Activated CD4-positive, alpha-beta memory T cell treated with anti-CD3 and anti-CD28 coated beads, Interleukin-2, amount 10 ng/mL, durations not matched to agents 7 days and 5 days (primary cell): ENCODE measurements around the gene EIF4EBP2. TPM values are rescaled to one million over a fixed set of nuclear protein-coding genes. Genes with fewer than 3 reads are reported as not detected.

Experiments used
- CTCF ChIA-PET: fragments of 350-600 bp; sonication (Branson Sonifier 250); formaldehyde crosslinking; loops from one replicate; lab custom pipeline; 2021; ENCODE audit warnings: antibody characterized with exemption, inconsistent platforms; lab: Charles Lee
- POLR2A ChIA-PET: fragments of 350-600 bp; sonication (Branson Sonifier 250); formaldehyde crosslinking; loops from one replicate; lab custom pipeline; 2021; ENCODE audit warnings: antibody characterized with exemption; lab: Charles Lee
- DNase-seq: peaks from one replicate; pipeline ENCODE4 v3.0.0-alpha.2; 2020
- H3K27ac Mint-ChIP-seq: one replicate; pipeline ENCODE4 v1.8.0; 2021; ENCODE audit warnings: mild to moderate bottlenecking, mixed read lengths
- H3K27me3 Mint-ChIP-seq: one replicate; pipeline ENCODE4 v1.8.0; 2021; ENCODE audit warnings: mixed read lengths
- H3K36me3 Mint-ChIP-seq: one replicate; pipeline ENCODE4 v1.8.0; 2021; ENCODE audit warnings: low read depth, mixed read lengths
- H3K4me1 Mint-ChIP-seq: one replicate; pipeline ENCODE4 v1.8.0; 2021; ENCODE audit warnings: mixed read lengths
- H3K4me3 Mint-ChIP-seq: one replicate; pipeline ENCODE4 v1.8.0; 2021; ENCODE audit warnings: mild to moderate bottlenecking, mixed read lengths
- H3K9me3 Mint-ChIP-seq: one replicate; pipeline ENCODE4 v1.8.0; 2021; ENCODE audit warnings: mixed read lengths
- total RNA-seq, 2 experiments: library from RNA; stranded (reverse); gene quantifications; one replicate each; pipeline ENCODE4 v1.2.3, GENCODE V29; 2021

The EIF4EBP2 gene, protein sequence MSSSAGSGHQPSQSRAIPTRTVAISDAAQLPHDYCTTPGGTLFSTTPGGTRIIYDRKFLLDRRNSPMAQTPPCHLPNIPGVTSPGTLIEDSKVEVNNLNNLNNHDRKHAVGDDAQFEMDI
- total RNA-seq, result 10 to 100 TPM; 52.6 to 53.8 TPM

- no peaks in the 10 kb centered on the region for H3K27me3 Mint-ChIP-seq
- peak within 1 kb of the TSS; percentile 99 for H3K4me3 Mint-ChIP-seq
- peaks cover 36% of the 10 kb centered on the region for H3K4me1 Mint-ChIP-seq
These were observed at the start of gene EIF4EBP2 for GRCh38 chr10:70404036-70404786. EIF4EBP2 (plus strand) TSS chr10:70404145; CDS start chr10:70404402, 257 bp downstream.

GRCh38 chr10:70354556-70354955, 49.4 kb upstream of the EIF4EBP2 start:
- CTCF ChIA-PET, result interaction anchor here (1.2 to 4.2 kb wide), 4 partner anchors 10 to 208 kb away, joined by 3 to 31 read pairs (median 12); partner anchors contain the start of gene TYSND1
- no peaks in the 10 kb centered on the region for H3K9me3 Mint-ChIP-seq
- POLR2A ChIA-PET, result interaction anchor here (1.5 to 2.1 kb wide), 2 partner anchors 122 to 129 kb away, joined by 3 to 9 read pairs; no protein-coding TSS in a partner anchor
- no peak overlapping the region for H3K27ac Mint-ChIP-seq
- no peaks in the 10 kb centered on the region for H3K36me3 Mint-ChIP-seq
- H3K4me1 Mint-ChIP-seq, result peaks cover 35% of the 10 kb centered on the region
- no peaks in the 10 kb centered on the region for H3K27me3 Mint-ChIP-seq
- DNase-seq, result no peak
- no peak overlapping the region for H3K4me3 Mint-ChIP-seq

More at GRCh38 chr10:70404036-70404786, at the start of gene EIF4EBP2:
- CTCF ChIA-PET, result interaction anchor here (0.6 to 4.8 kb wide), 16 partner anchors 10 to 257 kb away, joined by 3 to 39 read pairs (median 5); partner anchors contain the start of genes LRRC20, SAR1A and TYSND1
- POLR2A ChIA-PET, result interaction anchor here (0.6 to 4.1 kb wide), 25 partner anchors 8 to 426 kb away, joined by 3 to 52 read pairs (median 4); partner anchors contain the start of genes LRRC20, PALD1, PPA1 and SAR1A
- Mint-ChIP-seq H3K9me3 (no peaks in the 10 kb centered on the region), H3K27ac (peak within 1 kb of the TSS; percentile 93), H3K36me3 (peaks cover 27% of the 10 kb centered on the region)
- peak; percentile 99 for DNase-seq

- H3K27me3 Mint-ChIP-seq, result no peaks in the 10 kb centered on the region
- DNase-seq, result no peak
- no peaks in the 10 kb centered on the region for H3K36me3 Mint-ChIP-seq
- H3K9me3 Mint-ChIP-seq, result no peaks in the 10 kb centered on the region
- peak overlapping the region; percentile 44 for H3K4me3 Mint-ChIP-seq
- peak overlapping the region; percentile 69 for H3K27ac Mint-ChIP-seq
- H3K4me1 Mint-ChIP-seq, result peaks cover 35% of the 10 kb centered on the region
- ChIA-PET POLR2A (interaction anchor here (1.0 to 2.1 kb wide), 5 partner anchors 9 to 209 kb away, joined by 3 to 9 read pairs (median 4); partner anchors contain the start of gene TYSND1), CTCF (interaction anchor here (1.2 to 4.2 kb wide), 5 partner anchors 9 to 239 kb away, joined by 3 to 31 read pairs (median 6); partner anchors contain the start of gene TYSND1)
These were observed 48.6 kb upstream of the EIF4EBP2 start for GRCh38 chr10:70355051-70356021.

DNA sequence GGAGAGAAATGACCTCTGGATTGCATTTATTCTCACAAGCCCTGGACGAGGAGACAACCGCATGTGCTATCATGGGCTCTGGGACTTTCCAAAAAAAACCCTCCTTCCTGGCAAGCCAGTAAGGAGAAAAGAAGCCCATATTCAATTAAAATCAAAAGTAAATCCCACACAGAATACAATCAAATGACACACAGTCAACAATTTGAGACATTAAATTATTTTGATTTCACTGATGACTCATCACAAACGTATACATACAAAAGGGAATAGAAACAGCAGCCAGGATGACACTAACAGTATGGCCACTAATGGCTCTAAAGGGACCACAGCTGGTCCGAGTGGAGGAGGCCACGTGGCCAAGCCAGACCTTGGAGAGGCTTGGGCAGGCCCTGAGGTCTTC, 46.4 kb upstream of the EIF4EBP2 start:
- CTCF ChIA-PET, result no interaction called here
- no peaks in the 10 kb centered on the region for H3K9me3 Mint-ChIP-seq
- H3K4me3 Mint-ChIP-seq, result no peak overlapping the region
- no peaks in the 10 kb centered on the region for H3K36me3 Mint-ChIP-seq
- peaks cover 35% of the 10 kb centered on the region for H3K4me1 Mint-ChIP-seq
- no peak for DNase-seq
- H3K27me3 Mint-ChIP-seq, result no peaks in the 10 kb centered on the region
- no peak overlapping the region for H3K27ac Mint-ChIP-seq
- POLR2A ChIA-PET, result no interaction called here

GRCh38 chr10:70358446-70358845, 45.5 kb upstream of the EIF4EBP2 start:
- POLR2A ChIA-PET, result no interaction called here
- Mint-ChIP-seq H3K27me3 (no peaks in the 10 kb centered on the region), H3K4me3 (no peak overlapping the region), H3K27ac (no peak overlapping the region), H3K4me1 (peaks cover 36% of the 10 kb centered on the region), H3K9me3 (no peaks in the 10 kb centered on the region), H3K36me3 (no peaks in the 10 kb centered on the region)
- DNase-seq, result no peak
- CTCF ChIA-PET, result interaction anchor here (11.4 kb wide), 1 partner anchor 134 kb away, joined by 313 read pairs; no protein-coding TSS in a partner anchor

DNA sequence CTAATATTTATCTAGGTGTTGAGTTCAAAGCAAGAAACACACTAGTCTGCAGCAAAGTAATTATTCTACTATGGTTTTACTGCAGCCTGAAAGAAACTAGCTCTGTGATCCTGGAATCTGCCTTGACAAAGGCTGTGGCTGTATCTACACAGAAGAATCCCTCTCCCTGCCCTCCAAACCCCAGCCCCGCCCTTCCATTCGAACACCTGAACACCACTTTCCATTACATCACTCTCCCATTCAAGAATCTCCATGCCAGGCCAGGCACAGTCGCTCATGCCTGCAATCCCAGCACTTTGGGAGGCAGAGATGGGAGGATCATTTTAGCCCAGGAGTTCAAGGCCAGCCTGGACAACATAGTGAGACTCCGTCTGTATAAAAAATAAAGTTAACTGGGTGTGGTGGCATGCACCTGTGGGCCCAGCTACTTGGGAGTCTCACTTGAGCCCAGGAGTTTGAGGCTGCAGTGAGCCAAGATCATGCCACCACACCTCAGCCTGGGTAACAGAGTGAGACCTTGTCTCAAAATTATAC, 44.9 kb upstream of the EIF4EBP2 start:
- Mint-ChIP-seq H3K36me3 (no peaks in the 10 kb centered on the region), H3K27me3 (no peaks in the 10 kb centered on the region), H3K9me3 (no peaks in the 10 kb centered on the region), H3K4me1 (peaks cover 39% of the 10 kb centered on the region), H3K4me3 (no peak overlapping the region), H3K27ac (no peak overlapping the region)
- CTCF ChIA-PET, result interaction anchor here (11.4 kb wide), 1 partner anchor 135 kb away, joined by 313 read pairs; no protein-coding TSS in a partner anchor
- no peak for DNase-seq
- POLR2A ChIA-PET, result interaction anchor here (0.6 kb wide), 1 partner anchor 147 kb away, joined by 3 read pairs; no protein-coding TSS in a partner anchor

DNA sequence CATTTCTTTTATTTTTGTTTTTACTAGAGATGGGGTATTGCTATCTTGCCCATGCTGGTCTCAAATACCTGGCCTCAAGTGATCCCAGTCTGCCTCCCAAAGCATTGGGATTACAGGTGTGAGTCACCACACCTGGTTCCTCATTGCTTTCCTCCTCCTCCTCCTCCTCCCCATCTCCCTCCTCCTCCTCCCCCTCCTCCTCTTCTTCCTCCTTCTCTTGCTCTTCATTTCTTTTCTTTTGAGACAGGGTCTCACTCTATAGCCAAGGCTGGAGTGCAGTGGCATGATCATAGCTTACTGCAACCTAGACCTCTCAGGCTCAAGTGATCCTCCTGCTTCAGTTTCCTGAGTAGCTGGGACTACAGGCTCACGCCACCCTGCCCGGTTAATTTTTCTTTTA, 43.7 kb upstream of the EIF4EBP2 start:
- Mint-ChIP-seq H3K4me1 (peaks cover 40% of the 10 kb centered on the region), H3K27me3 (no peaks in the 10 kb centered on the region), H3K27ac (no peak overlapping the region), H3K4me3 (no peak overlapping the region), H3K36me3 (no peaks in the 10 kb centered on the region), H3K9me3 (no peaks in the 10 kb centered on the region)
- ChIA-PET CTCF (interaction anchor here (11.4 kb wide), 1 partner anchor 136 kb away, joined by 313 read pairs; no protein-coding TSS in a partner anchor), POLR2A (interaction anchor here (1.0 kb wide), 1 partner anchor 137 kb away, joined by 3 read pairs; no protein-coding TSS in a partner anchor)
- DNase-seq, result no peak

DNA sequence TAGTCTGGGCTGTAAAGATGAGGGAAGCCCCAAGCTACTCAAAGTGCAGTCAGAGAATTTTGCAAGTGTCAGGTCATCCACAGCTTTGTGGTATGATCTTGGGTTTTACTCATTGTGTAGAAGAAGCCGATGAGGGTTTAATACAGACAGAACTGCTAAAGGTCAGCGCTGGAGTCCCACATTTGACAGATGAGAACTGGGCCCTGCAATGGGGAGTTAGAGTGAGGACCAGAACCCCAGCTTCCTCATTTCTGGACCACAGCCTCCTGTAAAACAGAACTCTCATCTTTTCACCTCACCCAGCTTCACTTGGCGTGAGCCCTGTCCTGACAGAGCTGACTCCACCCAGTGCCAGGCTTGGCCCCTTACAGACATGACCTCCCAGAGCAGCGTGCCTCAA, 41.6 kb upstream of the EIF4EBP2 start:
- Mint-ChIP-seq H3K27me3 (no peaks in the 10 kb centered on the region), H3K4me1 (peaks cover 24% of the 10 kb centered on the region), H3K27ac (no peak overlapping the region), H3K4me3 (no peak overlapping the region), H3K36me3 (no peaks in the 10 kb centered on the region), H3K9me3 (no peaks in the 10 kb centered on the region)
- ChIA-PET POLR2A (no interaction called here), CTCF (interaction anchor here (0.6 to 11.4 kb wide), 3 partner anchors 89 to 282 kb away, joined by 3 to 313 read pairs (median 4); no protein-coding TSS in a partner anchor)
- no peak for DNase-seq

DNA sequence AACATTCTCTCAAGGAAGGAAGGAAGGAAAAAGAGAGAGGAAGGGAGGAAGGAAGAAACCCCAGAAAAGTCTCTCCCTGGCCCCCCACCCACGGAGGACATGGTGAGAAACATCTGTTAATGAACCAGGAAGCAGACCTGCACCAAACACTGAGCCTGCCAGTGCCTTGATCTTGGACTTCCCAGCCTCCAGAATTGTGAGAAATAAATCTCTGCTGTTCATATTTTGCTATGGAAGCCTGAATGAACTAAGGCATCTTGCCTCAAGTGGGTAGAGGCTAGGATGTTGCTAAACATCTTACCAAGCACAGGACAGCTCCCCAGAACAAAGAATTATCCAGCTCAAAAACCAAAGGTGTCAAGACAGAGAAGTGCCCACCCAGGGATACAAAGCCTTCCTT, 40.7 kb upstream of the EIF4EBP2 start:
- Mint-ChIP-seq H3K4me3 (no peak overlapping the region), H3K27me3 (no peaks in the 10 kb centered on the region), H3K27ac (no peak overlapping the region), H3K4me1 (peaks cover 15% of the 10 kb centered on the region), H3K36me3 (no peaks in the 10 kb centered on the region), H3K9me3 (no peaks in the 10 kb centered on the region)
- ChIA-PET CTCF (interaction anchor here (1.1 to 11.4 kb wide), 9 partner anchors 8 to 245 kb away, joined by 4 to 313 read pairs (median 10); partner anchors contain the start of genes PPA1 and TYSND1), POLR2A (interaction anchor here (1.2 to 2.8 kb wide), 4 partner anchors 17 to 141 kb away, joined by 3 to 23 read pairs (median 10); partner anchors contain the start of gene PPA1)
- no peak for DNase-seq

DNA sequence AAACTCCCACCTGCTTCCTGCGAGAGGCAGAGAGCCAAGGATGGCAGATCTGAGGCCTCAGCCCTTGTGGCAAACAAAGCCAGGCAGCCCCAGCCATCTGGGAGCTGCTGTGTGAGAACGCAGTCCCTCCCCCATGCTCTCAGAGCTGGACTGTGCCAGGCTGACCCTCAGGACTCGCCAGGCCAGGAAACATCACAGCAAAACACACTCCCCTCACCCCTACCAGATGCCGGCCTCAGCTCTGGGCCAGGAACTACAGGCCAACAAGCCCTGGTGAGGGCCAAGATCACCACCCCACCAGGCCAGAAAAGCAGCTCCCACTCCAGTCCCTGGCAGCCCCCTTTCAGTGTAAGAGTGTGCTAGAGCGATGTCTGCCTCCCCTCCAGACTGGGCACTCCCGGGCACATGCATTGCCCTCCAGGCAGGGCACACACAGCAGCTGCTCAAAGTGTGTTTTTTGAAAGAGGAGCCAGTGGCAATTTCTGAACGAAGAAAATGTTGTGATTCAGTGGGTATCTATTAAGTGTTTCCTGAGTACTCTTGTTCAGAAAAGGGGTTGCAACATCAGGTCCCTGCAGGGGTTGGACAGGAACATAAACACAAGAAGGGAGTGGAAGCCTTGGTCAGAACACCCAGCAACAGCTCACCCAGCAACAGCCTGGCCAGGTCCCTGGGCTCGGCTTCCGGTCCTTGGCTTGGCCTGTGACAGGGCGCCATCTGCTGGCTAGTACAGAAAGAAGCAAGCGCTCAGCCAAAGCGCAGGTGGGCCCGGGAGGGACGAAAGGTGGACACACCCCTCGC, 39.8 kb upstream of the EIF4EBP2 start:
- POLR2A ChIA-PET, result interaction anchor here (0.6 to 2.8 kb wide), 11 partner anchors 9 to 217 kb away, joined by 3 to 23 read pairs (median 4); partner anchors contain the start of genes PPA1 and TYSND1

DNA sequence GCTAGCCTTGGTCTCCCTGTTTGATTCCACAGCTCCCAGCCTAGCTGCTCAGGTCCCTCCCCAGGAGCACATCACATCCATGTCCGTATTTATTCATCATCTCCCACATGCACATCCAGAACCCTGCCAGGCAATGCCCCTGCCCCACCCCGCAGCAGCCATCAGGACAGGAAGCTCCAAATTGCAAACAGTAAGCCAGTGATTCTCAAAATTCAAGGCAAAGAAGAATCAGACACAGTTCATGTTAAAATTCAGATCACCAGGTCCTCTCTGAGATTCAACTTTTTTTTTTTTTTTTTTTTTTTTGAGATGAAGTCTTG, 39.2 kb upstream of the EIF4EBP2 start:
- POLR2A ChIA-PET, result interaction anchor here (0.7 to 2.8 kb wide), 10 partner anchors 9 to 218 kb away, joined by 3 to 23 read pairs (median 4); partner anchors contain the start of genes PPA1 and TYSND1
- Mint-ChIP-seq H3K4me1 (peaks cover 11% of the 10 kb centered on the region), H3K27me3 (no peaks in the 10 kb centered on the region), H3K36me3 (no peaks in the 10 kb centered on the region), H3K9me3 (no peaks in the 10 kb centered on the region), H3K27ac (no peak overlapping the region), H3K4me3 (no peak overlapping the region)
- no peak for DNase-seq
- CTCF ChIA-PET, result interaction anchor here (0.6 to 11.4 kb wide), 37 partner anchors 8 to 271 kb away, joined by 3 to 313 read pairs (median 5); partner anchors contain the start of genes EIF4EBP2, PPA1 and TYSND1

More for the DNA sequence above, 39.8 kb upstream of the EIF4EBP2 start:
- peak; percentile 88 for DNase-seq
- H3K36me3 Mint-ChIP-seq, result no peaks in the 10 kb centered on the region
- CTCF ChIA-PET, result interaction anchor here (0.6 to 11.4 kb wide), 40 partner anchors 9 to 271 kb away, joined by 3 to 313 read pairs (median 5); partner anchors contain the start of genes EIF4EBP2, PPA1 and TYSND1
- H3K4me1 Mint-ChIP-seq, result peaks cover 11% of the 10 kb centered on the region
- H3K9me3 Mint-ChIP-seq, result no peaks in the 10 kb centered on the region
- H3K4me3 Mint-ChIP-seq, result no peak overlapping the region
- H3K27ac Mint-ChIP-seq, result no peak overlapping the region
- no peaks in the 10 kb centered on the region for H3K27me3 Mint-ChIP-seq
